Keratinocyte (primary cell): ENCODE measurements around the gene ELOVL5. TPM values are rescaled to one million over a fixed set of nuclear protein-coding genes. Genes with fewer than 3 reads are reported as not detected.
A peak's percentile ranks its signal among the peaks of the same experiment; 100 is the strongest.

ENCODE experiments used
- DNase-seq: peaks from one replicate; pipeline ENCODE4 v3.0.0-alpha.2; 2011; ENCODE audit warnings: low read depth, missing footprints, low spot score
- FAIRE-seq: peaks from 2 replicates; lab custom pipeline; 2011; peaks lifted over from hg19 to GRCh38; lab: Jason Lieb, UNC
- H2AFZ ChIP-seq: 2 replicates; pipeline ENCODE4 v1.6.0; 2012; ENCODE audit warnings: low read length, control low read depth, inconsistent platforms; ENCODE audit not compliant: control insufficient read depth
- H3K27ac ChIP-seq: 2 replicates; pipeline ENCODE4 v1.5.1; 2011; ENCODE audit warnings: low read length; ENCODE audit not compliant: control insufficient read depth, insufficient read depth
- H3K27me3 ChIP-seq: 3 replicates; pipeline ENCODE4 v1.6.0; 2011; ENCODE audit warnings: low read length; ENCODE audit not compliant: control insufficient read depth, insufficient read depth; ENCODE audit errors: extremely low read depth
- H3K36me3 ChIP-seq, 2 experiments: 2 replicates in 1 of 2; 3 replicates in 1 of 2; pipeline ENCODE4 v1.5.1; 2011; ENCODE audit warnings: low read length in 2 of 2, mild to moderate bottlenecking in 1 of 2; ENCODE audit not compliant: control insufficient read depth in 2 of 2, insufficient read depth in 2 of 2; ENCODE audit errors: extremely low read depth in 1 of 2
- H3K4me1 ChIP-seq: 3 replicates; pipeline ENCODE4 v1.5.1; 2011; ENCODE audit warnings: low read length; ENCODE audit not compliant: control insufficient read depth, insufficient read depth; ENCODE audit errors: extremely low read depth
- H3K4me2 ChIP-seq: 3 replicates; pipeline ENCODE4 v1.6.0; 2011; ENCODE audit warnings: low read depth, low read length; ENCODE audit not compliant: control insufficient read depth, insufficient read depth; ENCODE audit errors: extremely low read depth
- H3K4me3 ChIP-seq, 3 experiments: fragments of 200-600 bp in 1 of 3; sonication (generic) in 1 of 3; 2 replicates in 2 of 3; 3 replicates in 1 of 3; pipeline ENCODE4 v1.5.1; 2011 to 2016; ENCODE audit warnings: low read length in 3 of 3, mild to moderate bottlenecking in 3 of 3, control low read depth in 2 of 3, inconsistent platforms in 1 of 3, low read depth in 1 of 3, mixed read lengths in 1 of 3, mixed run types in 1 of 3, moderate library complexity in 1 of 3; ENCODE audit not compliant: control insufficient read depth in 2 of 3, insufficient read depth in 2 of 3; ENCODE audit errors: extremely low read depth in 1 of 3
- H3K79me2 ChIP-seq: 2 replicates; pipeline ENCODE4 v1.6.0; 2012; ENCODE audit warnings: low read length; ENCODE audit not compliant: control insufficient read depth, insufficient read depth
- H3K9ac ChIP-seq: 3 replicates; pipeline ENCODE4 v1.6.0; 2011; ENCODE audit warnings: low read length; ENCODE audit not compliant: control insufficient read depth, insufficient read depth; ENCODE audit errors: extremely low read depth
- H3K9me1 ChIP-seq: 3 replicates; pipeline ENCODE4 v1.6.0; 2011; ENCODE audit warnings: low read length; ENCODE audit not compliant: control insufficient read depth, insufficient read depth; ENCODE audit errors: extremely low read depth
- H3K9me3 ChIP-seq: 2 replicates; pipeline ENCODE4 v1.5.1; 2012; ENCODE audit warnings: low read depth, low read length; ENCODE audit not compliant: control insufficient read depth
- H4K20me1 ChIP-seq: 3 replicates; pipeline ENCODE4 v1.6.0; 2011; ENCODE audit warnings: low read length; ENCODE audit not compliant: control insufficient read depth, insufficient read depth; ENCODE audit errors: extremely low read depth
- EZH2 ChIP-seq: IDR thresholded peaks from one replicate; pipeline ENCODE4 v1.6.1; 2012; ENCODE audit warnings: inconsistent platforms, mild to moderate bottlenecking, low read length, moderate library complexity
- dilution Hi-C: fragments of 300-500 bp; cut with MboI; formaldehyde crosslinking; loops from one replicate; pipeline ENCODE4 v1.7.0; 2020; ENCODE audit warnings: low sequenced_read_pairs; ENCODE audit not compliant: extremely low pct_ligation_motif_present
- polyA plus RNA-seq, 5 experiments: library from polyadenylated mRNA; depleted of rRNA in 3 of 5; stranded (reverse) in 3 of 5; stranded (forward) in 1 of 5; unstranded in 1 of 5; fragments of >200 nt; gene quantifications; 1 replicate in 1 of 5; 2 replicates in 3 of 5; 3 replicates in 1 of 5; pipeline versions ENCODE4 v1.2.1 to v1.2.3, GENCODE V29; 2011 to 2012; ENCODE audit warnings: missing spikeins in 2 of 5, low read depth in 1 of 5, low replicate concordance in 1 of 5
- TF ChIP-seq, protein P1 (sequence below), 3 experiments: IDR thresholded peaks in 1 of 3; conservative IDR thresholded peaks in 1 of 3; optimal IDR thresholded peaks in 1 of 3; 2 replicates in 2 of 3; 3 replicates in 1 of 3; pipeline versions ENCODE3 to v1.5.1; 2011; ENCODE audit warnings: low read length in 3 of 3, mild to moderate bottlenecking in 3 of 3, moderate library complexity in 2 of 3, control low read depth in 1 of 3, inconsistent platforms in 1 of 3; ENCODE audit not compliant: insufficient read depth in 2 of 3; ENCODE audit errors: extremely low read depth in 1 of 3

ELOVL5 gene
- polyA plus RNA-seq, 1 donor (not counting 4 experiments of a cell fraction or from before 2014, with no cell fraction given) = 66.7 TPM

DNA sequence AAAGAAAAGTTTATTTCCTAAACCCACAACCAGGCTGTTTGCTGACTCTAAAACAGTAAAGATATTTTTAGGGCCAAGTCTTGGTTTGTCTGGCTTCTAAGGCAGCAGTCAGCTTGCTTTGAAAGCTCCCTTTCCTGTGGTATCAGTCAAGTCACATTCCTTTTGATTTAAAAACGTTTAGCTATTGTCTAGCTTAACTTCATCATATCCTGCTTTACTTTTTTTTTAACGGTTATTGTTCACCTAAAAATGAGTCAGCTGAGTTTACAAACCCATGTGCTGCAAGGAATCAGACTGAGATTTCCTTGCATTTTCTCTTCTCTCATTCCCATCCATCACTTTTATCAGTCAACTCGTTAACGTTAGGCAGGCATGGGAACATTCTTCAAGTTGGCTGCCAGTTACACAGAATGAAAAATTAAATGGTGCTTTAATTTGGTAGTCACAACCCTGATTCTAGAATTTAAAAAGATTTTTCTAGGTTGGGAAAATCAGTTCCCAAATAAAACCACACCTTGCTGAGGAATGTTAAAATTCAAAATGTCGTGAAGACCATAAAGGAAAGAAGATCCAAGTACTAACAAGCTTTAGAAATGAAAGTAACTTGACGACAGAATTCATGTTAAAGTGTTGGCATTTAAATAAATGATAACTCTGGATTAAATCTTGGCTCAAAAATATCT, 45.9 kb downstream of the ELOVL5 start:
- Histone ChIP-seq H3K4me1 (peaks cover 45% of the 10 kb centered on the region), H3K79me2 (peaks cover 45% of the 10 kb centered on the region), H3K9ac (peak overlapping the region; percentile 71), H3K27ac (peak overlapping the region; percentile 97), H2AFZ (no peak overlapping the region), H4K20me1 (no peaks in the 10 kb centered on the region), H3K9me3 (no peaks in the 10 kb centered on the region), H3K27me3 (no peaks in the 10 kb centered on the region), H3K4me3 (peak overlapping the region in 2 of 3 experiments; percentile 29 to 35), H3K36me3 (peaks cover 0 to 4% of the 10 kb centered on the region in 2 experiments), H3K9me1 (no peaks in the 10 kb centered on the region), H3K4me2 (peak overlapping the region; percentile 60)
- DNase-seq (peak; percentile 73), FAIRE-seq (peak; percentile 9)
- TF ChIP-seq, protein P1, sequence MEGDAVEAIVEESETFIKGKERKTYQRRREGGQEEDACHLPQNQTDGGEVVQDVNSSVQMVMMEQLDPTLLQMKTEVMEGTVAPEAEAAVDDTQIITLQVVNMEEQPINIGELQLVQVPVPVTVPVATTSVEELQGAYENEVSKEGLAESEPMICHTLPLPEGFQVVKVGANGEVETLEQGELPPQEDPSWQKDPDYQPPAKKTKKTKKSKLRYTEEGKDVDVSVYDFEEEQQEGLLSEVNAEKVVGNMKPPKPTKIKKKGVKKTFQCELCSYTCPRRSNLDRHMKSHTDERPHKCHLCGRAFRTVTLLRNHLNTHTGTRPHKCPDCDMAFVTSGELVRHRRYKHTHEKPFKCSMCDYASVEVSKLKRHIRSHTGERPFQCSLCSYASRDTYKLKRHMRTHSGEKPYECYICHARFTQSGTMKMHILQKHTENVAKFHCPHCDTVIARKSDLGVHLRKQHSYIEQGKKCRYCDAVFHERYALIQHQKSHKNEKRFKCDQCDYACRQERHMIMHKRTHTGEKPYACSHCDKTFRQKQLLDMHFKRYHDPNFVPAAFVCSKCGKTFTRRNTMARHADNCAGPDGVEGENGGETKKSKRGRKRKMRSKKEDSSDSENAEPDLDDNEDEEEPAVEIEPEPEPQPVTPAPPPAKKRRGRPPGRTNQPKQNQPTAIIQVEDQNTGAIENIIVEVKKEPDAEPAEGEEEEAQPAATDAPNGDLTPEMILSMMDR (optimal IDR thresholded peaks at IDR 0.05 in 1 of 3, IDR thresholded peaks at IDR 0.05 in 1 of 3, conservative IDR thresholded peaks at IDR 0.05 in 1 of 3; ENCODE audit: extremely low read depth in 1 of 3, insufficient read depth in 2 of 3, low read length in 3 of 3) = no peak
- TF ChIP-seq EZH2 = no peak
- dilution Hi-C loops = no loop called here

DNA sequence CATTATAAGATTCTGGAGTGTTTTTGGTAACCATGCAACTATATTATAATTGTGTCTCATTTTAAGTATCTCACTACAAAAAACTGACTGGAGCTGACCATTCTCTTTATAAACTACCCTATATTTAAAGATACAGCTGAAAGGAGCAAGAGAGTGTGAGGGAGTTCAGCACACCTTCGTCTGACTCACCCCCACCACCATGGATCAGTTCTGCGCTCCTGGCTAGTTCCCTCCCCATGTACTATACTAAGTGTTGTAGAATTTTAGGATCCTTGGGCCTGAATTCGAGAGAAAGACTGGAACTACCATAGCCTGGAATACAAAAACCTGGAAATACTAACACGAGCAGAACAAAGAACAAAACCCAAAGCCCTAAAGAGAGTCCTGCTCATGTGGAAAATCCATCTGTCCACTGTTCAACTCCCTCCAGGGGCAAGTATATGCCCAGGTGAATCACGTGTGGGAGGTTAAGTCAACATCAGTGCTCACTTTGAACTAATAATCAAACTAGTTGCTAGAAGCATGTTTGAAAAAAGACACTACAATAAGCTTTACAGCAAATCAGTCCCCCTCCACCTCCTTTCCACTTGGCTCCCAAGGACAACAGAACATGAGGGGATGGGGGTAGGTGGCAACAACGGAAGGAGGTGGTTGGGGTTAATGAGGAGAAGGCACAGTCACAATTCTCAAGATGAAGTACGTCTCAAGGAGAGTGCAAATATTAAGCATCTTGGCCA, 46.8 kb downstream of the ELOVL5 start:
- Histone ChIP-seq H3K79me2 (peaks cover 50% of the 10 kb centered on the region), H4K20me1 (no peaks in the 10 kb centered on the region), H3K4me1 (peaks cover 38% of the 10 kb centered on the region), H3K27me3 (no peaks in the 10 kb centered on the region), H3K4me2 (peak overlapping the region; percentile 60), H2AFZ (no peak overlapping the region), H3K9me3 (no peaks in the 10 kb centered on the region), H3K36me3 (peaks cover 0 to 4% of the 10 kb centered on the region in 2 experiments), H3K9ac (peak overlapping the region; percentile 71), H3K9me1 (no peaks in the 10 kb centered on the region), H3K4me3 (peak overlapping the region in 2 of 3 experiments; percentile 6 to 11), H3K27ac (peak overlapping the region; percentile 97)
- no peak for DNase-seq
- dilution Hi-C loops = no loop called here
- no peak for FAIRE-seq
- no peak for TF ChIP-seq EZH2
- TF ChIP-seq, protein P1 (optimal IDR thresholded peaks at IDR 0.05 in 1 of 3, IDR thresholded peaks at IDR 0.05 in 1 of 3, conservative IDR thresholded peaks at IDR 0.05 in 1 of 3; ENCODE audit: extremely low read depth in 1 of 3, insufficient read depth in 2 of 3, low read length in 3 of 3) = no peak
